CD14-positive monocyte (primary cell): Measurements from ENCODE around the gene SCN4A. TPM values are rescaled to one million over a fixed set of nuclear protein-coding genes. Genes with fewer than 3 reads are reported as not detected.

Experiments used
- DNase-seq, 3 donors: peaks; one replicate each; pipeline ENCODE4 v3.0.0-alpha.2; 2011 to 2022
- H2AFZ ChIP-seq: 2 replicates; pipeline ENCODE4 v1.6.0; 2012; ENCODE audit warnings: mild to moderate bottlenecking, low read depth, low read length, inconsistent platforms; ENCODE audit not compliant: insufficient read depth, poor library complexity, severe bottlenecking
- H3K27ac ChIP-seq, 2 donors: 1 replicate in 1 of 2; 2 replicates in 1 of 2; pipeline ENCODE4 v1.5.1; 2012 to 2013; ENCODE audit warnings: low read length in 2 of 2, control low read depth in 1 of 2, inconsistent platforms in 1 of 2, low read depth in 1 of 2, mild to moderate bottlenecking in 1 of 2
- H3K27me3 ChIP-seq, 2 donors: one replicate each; pipeline versions ENCODE4 v1.6.0 to v1.6.1; 2011 to 2013; ENCODE audit warnings: low read length in 2 of 2; ENCODE audit not compliant: control insufficient read depth in 2 of 2, insufficient read depth in 2 of 2
- H3K36me3 ChIP-seq, 2 donors: replicated peaks in 1 of 2; 1 replicate in 1 of 2; 2 replicates in 1 of 2; pipeline versions ENCODE4 v1.5.1 to v1.6.1; 2012 to 2013; ENCODE audit warnings: low read length in 2 of 2, control low read depth in 1 of 2, inconsistent platforms in 1 of 2, mild to moderate bottlenecking in 1 of 2; ENCODE audit not compliant: insufficient read depth in 2 of 2, control insufficient read depth in 1 of 2
- H3K4me1 ChIP-seq, 2 donors: 1 replicate in 1 of 2; 2 replicates in 1 of 2; pipeline versions ENCODE4 v1.5.1 to v1.6.1; 2012 to 2013; ENCODE audit warnings: low read length in 2 of 2, control low read depth in 1 of 2, inconsistent platforms in 1 of 2, mild to moderate bottlenecking in 1 of 2, moderate library complexity in 1 of 2; ENCODE audit not compliant: insufficient read depth in 2 of 2, control insufficient read depth in 1 of 2
- H3K4me2 ChIP-seq: replicated peaks from 2 replicates; pipeline ENCODE3; 2012; ENCODE audit warnings: low read length, moderate library complexity, mild to moderate bottlenecking; ENCODE audit not compliant: poor library complexity, severe bottlenecking; ENCODE audit errors: extremely low read depth
- H3K4me3 ChIP-seq, 3 experiments: fragments of 200-600 bp in 1 of 3; sonication (generic) in 1 of 3; replicated peaks in 1 of 3; 1 replicate in 2 of 3; 2 replicates in 1 of 3; pipeline ENCODE4 v1.5.1; 2011 to 2013; ENCODE audit warnings: low read length in 3 of 3, mild to moderate bottlenecking in 3 of 3, control low read depth in 2 of 3, low read depth in 2 of 3, inconsistent platforms in 1 of 3, moderate library complexity in 1 of 3
- H3K79me2 ChIP-seq: 2 replicates; pipeline ENCODE4 v1.6.0; 2012; ENCODE audit warnings: mild to moderate bottlenecking, control low read depth, inconsistent platforms, low read length, moderate library complexity; ENCODE audit not compliant: insufficient read depth
- H3K9ac ChIP-seq: 2 replicates; pipeline ENCODE4 v1.6.0; 2017; ENCODE audit warnings: low read length, mild to moderate bottlenecking; ENCODE audit not compliant: insufficient read depth, poor library complexity, severe bottlenecking
- H3K9me3 ChIP-seq, 2 donors: replicated peaks in 1 of 2; 1 replicate in 1 of 2; 2 replicates in 1 of 2; pipeline versions ENCODE4 v1.5.1 to v1.6.1; 2012 to 2013; ENCODE audit warnings: low read length in 2 of 2, control low read depth in 1 of 2; ENCODE audit not compliant: control insufficient read depth in 1 of 2, insufficient read depth in 1 of 2
- H4K20me1 ChIP-seq: 2 replicates; pipeline ENCODE4 v1.6.0; 2012; ENCODE audit warnings: mild to moderate bottlenecking, low read length, control low read depth, moderate library complexity; ENCODE audit not compliant: insufficient read depth
- H3K27ac Mint-ChIP-seq, 7 donors: one replicate each; pipeline ENCODE4 v1.8.0; 2020; ENCODE audit warnings: mild to moderate bottlenecking in 7 of 7, mixed read lengths in 7 of 7, moderate library complexity in 6 of 7, inconsistent platforms in 2 of 7
- H3K27me3 Mint-ChIP-seq, 3 donors: one replicate each; pipeline ENCODE4 v1.8.0; 2021 to 2022; ENCODE audit warnings: low read depth in 3 of 3, mild to moderate bottlenecking in 3 of 3, mixed read lengths in 3 of 3, moderate library complexity in 3 of 3, inconsistent platforms in 1 of 3
- H3K36me3 Mint-ChIP-seq, 2 donors: one replicate each; pipeline ENCODE4 v1.8.0; 2020; ENCODE audit warnings: mixed read lengths in 2 of 2, inconsistent platforms in 1 of 2, mild to moderate bottlenecking in 1 of 2
- H3K4me1 Mint-ChIP-seq: one replicate; pipeline ENCODE4 v1.8.0; 2020; ENCODE audit warnings: mild to moderate bottlenecking, mixed read lengths
- H3K4me3 Mint-ChIP-seq, 2 donors: one replicate each; pipeline ENCODE4 v1.8.0; 2020; ENCODE audit warnings: mild to moderate bottlenecking in 2 of 2, mixed read lengths in 2 of 2, moderate library complexity in 1 of 2
- H3K9me3 Mint-ChIP-seq, 7 donors: one replicate each; pipeline ENCODE4 v1.8.0; 2020 to 2022; ENCODE audit warnings: mixed read lengths in 7 of 7, mild to moderate bottlenecking in 6 of 7, moderate library complexity in 6 of 7, inconsistent platforms in 2 of 7
- CTCF ChIP-seq: fragments of 200-600 bp; IDR thresholded peaks from one replicate; pipeline ENCODE4 v1.8.0; 2022; ENCODE audit warnings: antibody characterized with exemption, mild to moderate bottlenecking
- WGBS: methylation state at CpG from one replicate; pipeline ENCODE4 v1.1.5; 2013; ENCODE audit warnings: missing lambda C conversion rate; ENCODE audit not compliant: insufficient coverage; 5-methylcytosine and 5-hydroxymethylcytosine counted together
- intact Hi-C, 2 donors: fragments of 100-400 bp; cut with micrococcal nuclease; formaldehyde crosslinking; loops; one replicate each; pipeline versions ENCODE4 v1.15.0 to v1.15.1; 2023
- polyA plus RNA-seq, 3 donors: library from polyadenylated mRNA; depleted of rRNA in 1 of 3; unstranded in 2 of 3; stranded (reverse) in 1 of 3; fragments of 300-500 nt in 2 of 3; fragments of >200 nt in 1 of 3; fragmentation: Illumina TruSeq in 2 of 3; gene quantifications; 1 replicate in 2 of 3; 2 replicates in 1 of 3; pipeline ENCODE4 v1.2.3, GENCODE V29; 2012 to 2021

The SCN4A gene
- polyA plus RNA-seq, 3 donors = not detected

GRCh38 chr17:63960430-63960829 lies 12.3 kb downstream of the SCN4A start:
- Histone ChIP-seq H3K4me3 (no peak overlapping the region), H4K20me1 (no peaks in the 10 kb centered on the region), H3K27ac (no peak overlapping the region), H3K27me3 (no peaks in the 10 kb centered on the region), H3K4me1 (peaks cover 10 to 14% of the 10 kb centered on the region in 2 donors), H2AFZ (no peak overlapping the region), H3K79me2 (no peaks in the 10 kb centered on the region), H3K9me3 (no peaks in the 10 kb centered on the region), H3K36me3 (no peaks in the 10 kb centered on the region), H3K9ac (no peak overlapping the region), H3K4me2 (no peak overlapping the region)
- DNase-seq = no peak
- Mint-ChIP-seq H3K4me1 (peaks cover 9% of the 10 kb centered on the region), H3K27me3 (peaks cover 0 to 7% (median 1%) of the 10 kb centered on the region in 3 donors), H3K9me3 (peaks cover 0 to 3% (median 0%) of the 10 kb centered on the region in 7 donors), H3K36me3 (no peaks in the 10 kb centered on the region), H3K27ac (no peak overlapping the region), H3K4me3 (no peak overlapping the region)
- no peak for TF ChIP-seq CTCF
- intact Hi-C loops = no loop called here
- WGBS = 100% methylated on average over 1 of the region's 7 CpGs

- Histone ChIP-seq H3K4me3 (no peak overlapping the region), H3K79me2 (no peaks in the 10 kb centered on the region), H3K27me3 (no peaks in the 10 kb centered on the region), H3K9me3 (no peaks in the 10 kb centered on the region), H4K20me1 (no peaks in the 10 kb centered on the region), H3K4me2 (no peak overlapping the region), H2AFZ (no peak overlapping the region), H3K36me3 (no peaks in the 10 kb centered on the region), H3K27ac (no peak overlapping the region), H3K9ac (no peak overlapping the region), H3K4me1 (peaks cover 10 to 14% of the 10 kb centered on the region in 2 donors)
- Mint-ChIP-seq H3K4me3 (no peak overlapping the region), H3K27ac (no peak overlapping the region), H3K4me1 (peaks cover 9% of the 10 kb centered on the region), H3K36me3 (no peaks in the 10 kb centered on the region), H3K9me3 (peaks cover 0 to 3% (median 0%) of the 10 kb centered on the region in 7 donors), H3K27me3 (peaks cover 0 to 7% (median 3%) of the 10 kb centered on the region in 3 donors)
- no peak for TF ChIP-seq CTCF
- intact Hi-C loops = no loop called here
- DNase-seq = no peak
- 94% methylated on average over 8 of the region's 9 CpGs for WGBS
Observed at GRCh38 chr17:63960006-63960405, 12.7 kb downstream of the SCN4A start.
